Activated CD4-positive, alpha-beta memory T cell treated with anti-CD3 and anti-CD28 coated beads, Interleukin-2, amount 10 ng/mL, durations not matched to agents 7 days and 5 days (primary cell): ENCODE measurements around the gene SNF8. TPM values are rescaled to one million over a fixed set of nuclear protein-coding genes. Genes with fewer than 3 reads are reported as not detected.
"Not testable (repeated sequence)": the region's sequence is repeated elsewhere in the genome, so short reads cannot be mapped to it uniquely, and the experiment has no call there.

ENCODE experiments used
- CTCF ChIA-PET: fragments of 350-600 bp; sonication (Branson Sonifier 250); formaldehyde crosslinking; loops from one replicate; lab custom pipeline; 2021; ENCODE audit warnings: antibody characterized with exemption, inconsistent platforms; lab: Charles Lee
- POLR2A ChIA-PET: fragments of 350-600 bp; sonication (Branson Sonifier 250); formaldehyde crosslinking; loops from one replicate; lab custom pipeline; 2021; ENCODE audit warnings: antibody characterized with exemption; lab: Charles Lee
- DNase-seq: peaks from one replicate; pipeline ENCODE4 v3.0.0-alpha.2; 2020
- H3K27ac Mint-ChIP-seq: one replicate; pipeline ENCODE4 v1.8.0; 2021; ENCODE audit warnings: mild to moderate bottlenecking, mixed read lengths
- H3K27me3 Mint-ChIP-seq: one replicate; pipeline ENCODE4 v1.8.0; 2021; ENCODE audit warnings: mixed read lengths
- H3K36me3 Mint-ChIP-seq: one replicate; pipeline ENCODE4 v1.8.0; 2021; ENCODE audit warnings: low read depth, mixed read lengths
- H3K4me1 Mint-ChIP-seq: one replicate; pipeline ENCODE4 v1.8.0; 2021; ENCODE audit warnings: mixed read lengths
- H3K4me3 Mint-ChIP-seq: one replicate; pipeline ENCODE4 v1.8.0; 2021; ENCODE audit warnings: mild to moderate bottlenecking, mixed read lengths
- H3K9me3 Mint-ChIP-seq: one replicate; pipeline ENCODE4 v1.8.0; 2021; ENCODE audit warnings: mixed read lengths
- total RNA-seq, 2 experiments: library from RNA; stranded (reverse); gene quantifications; one replicate each; pipeline ENCODE4 v1.2.3, GENCODE V29; 2021

SNF8 gene
- total RNA-seq, 2 experiments from 2014 or later = 94.9 to 97.9 TPM

- H3K4me3 Mint-ChIP-seq = no peak overlapping the region
- H3K27me3 Mint-ChIP-seq = peaks cover 32% of the 10 kb centered on the region
- peaks cover 2% of the 10 kb centered on the region for H3K4me1 Mint-ChIP-seq
- H3K27ac Mint-ChIP-seq = no peak overlapping the region
- no peak for DNase-seq
- ChIA-PET POLR2A (interaction anchor here (1.5 kb wide), 1 partner anchor 17 kb away, joined by 8 read pairs; the partner anchor contains the start of gene SNF8), CTCF (no interaction called here)
- H3K36me3 Mint-ChIP-seq = no peaks in the 10 kb centered on the region
- no peaks in the 10 kb centered on the region for H3K9me3 Mint-ChIP-seq
These were observed 17.0 kb upstream of the SNF8 start for GRCh38 chr17:48961516-48962233.

- ChIA-PET CTCF (interaction anchor here (0.5 kb wide), 1 partner anchor 376 kb away, joined by 4 read pairs; no protein-coding TSS in a partner anchor), POLR2A (interaction anchor here (1.1 kb wide), 1 partner anchor 17 kb away, joined by 6 read pairs; the partner anchor contains the start of gene SNF8)
- Mint-ChIP-seq H3K4me3 (no peak overlapping the region), H3K27ac (no peak overlapping the region), H3K9me3 (no peaks in the 10 kb centered on the region), H3K27me3 (peaks cover 32% of the 10 kb centered on the region), H3K36me3 (no peaks in the 10 kb centered on the region), H3K4me1 (peaks cover 3% of the 10 kb centered on the region)
- no peak for DNase-seq
These were observed 16.3 kb upstream of the SNF8 start for GRCh38 chr17:48960834-48961515.

GRCh38 chr17:48954300-48954755 lies 9.7 kb upstream of the SNF8 start:
- ChIA-PET POLR2A (no interaction called here), CTCF (no interaction called here)
- Mint-ChIP-seq H3K27ac (no peak overlapping the region), H3K27me3 (peaks cover 12% of the 10 kb centered on the region), H3K4me1 (peaks cover 6% of the 10 kb centered on the region), H3K9me3 (no peaks in the 10 kb centered on the region), H3K36me3 (no peaks in the 10 kb centered on the region), H3K4me3 (no peak overlapping the region)
- DNase-seq = no peak

- Mint-ChIP-seq H3K36me3 (no peaks in the 10 kb centered on the region), H3K27ac (no peak overlapping the region), H3K9me3 (no peaks in the 10 kb centered on the region), H3K4me3 (no peak overlapping the region), H3K27me3 (peaks cover 7% of the 10 kb centered on the region), H3K4me1 (peaks cover 6% of the 10 kb centered on the region)
- CTCF ChIA-PET = interaction anchor here (1.0 to 1.4 kb wide), 2 partner anchors 69 to 79 kb away, joined by 3 read pairs; no protein-coding TSS in a partner anchor
- DNase-seq = no peak
- POLR2A ChIA-PET = interaction anchor here (1.0 kb wide), 1 partner anchor 9 kb away, joined by 3 read pairs; the partner anchor contains the start of gene SNF8
These were observed 8.3 kb upstream of the SNF8 start for GRCh38 chr17:48952904-48953303.

- H3K4me1 Mint-ChIP-seq = peaks cover 3% of the 10 kb centered on the region
- CTCF ChIA-PET = interaction anchor here (1.4 kb wide), 1 partner anchor 67 kb away, joined by 3 read pairs; no protein-coding TSS in a partner anchor
- POLR2A ChIA-PET = no interaction called here
- H3K27ac Mint-ChIP-seq = no peak overlapping the region
- H3K27me3 Mint-ChIP-seq = peaks cover 9% of the 10 kb centered on the region
- H3K36me3 Mint-ChIP-seq = no peaks in the 10 kb centered on the region
- no peak for DNase-seq
- H3K4me3 Mint-ChIP-seq = no peak overlapping the region
- H3K9me3 Mint-ChIP-seq = no peaks in the 10 kb centered on the region
These were observed 6.9 kb upstream of the SNF8 start for GRCh38 chr17:48951572-48951971.

- H3K4me3 Mint-ChIP-seq = peak overlapping the region; percentile 97
- peaks cover 23% of the 10 kb centered on the region for H3K4me1 Mint-ChIP-seq
- not testable (repeated sequence) for H3K9me3 Mint-ChIP-seq, H3K27me3 Mint-ChIP-seq, DNase-seq
- POLR2A ChIA-PET = interaction anchor here (0.7 to 2.8 kb wide), 20 partner anchors 9 to 763 kb away, joined by 3 to 57 read pairs (median 4); partner anchors contain the start of genes ATP5MC1, SLC35B1 and UBE2Z
- H3K36me3 Mint-ChIP-seq = peaks cover 12% of the 10 kb centered on the region
- CTCF ChIA-PET = interaction anchor here (1.0 to 1.6 kb wide), 4 partner anchors 61 to 279 kb away, joined by 3 to 6 read pairs (median 3); no protein-coding TSS in a partner anchor
- H3K27ac Mint-ChIP-seq = peak overlapping the region; percentile 95
These were observed 614 bp upstream of the SNF8 start for GRCh38 chr17:48945261-48945651.

GRCh38 chr17:48933035-48933434 lies 11.6 kb downstream of the SNF8 start:
- Mint-ChIP-seq H3K4me3 (no peak overlapping the region), H3K36me3 (peaks cover 78% of the 10 kb centered on the region), H3K27me3 (no peaks in the 10 kb centered on the region), H3K4me1 (peaks cover 5% of the 10 kb centered on the region), H3K27ac (no peak overlapping the region), H3K9me3 (no peaks in the 10 kb centered on the region)
- ChIA-PET CTCF (interaction anchor here (0.6 to 1.2 kb wide), 2 partner anchors 14 to 59 kb away, joined by 3 read pairs; no protein-coding TSS in a partner anchor), POLR2A (interaction anchor here (1.0 to 2.0 kb wide), 4 partner anchors 10 to 49 kb away, joined by 3 to 10 read pairs (median 4); partner anchors contain the start of genes ATP5MC1 and SNF8)
- no peak for DNase-seq

- H3K4me1 Mint-ChIP-seq = peaks cover 5% of the 10 kb centered on the region
- no peak overlapping the region for H3K27ac Mint-ChIP-seq
- H3K27me3 Mint-ChIP-seq = no peaks in the 10 kb centered on the region
- no peaks in the 10 kb centered on the region for H3K9me3 Mint-ChIP-seq
- CTCF ChIA-PET = interaction anchor here (1.1 to 2.1 kb wide), 2 partner anchors 38 to 46 kb away, joined by 3 to 5 read pairs; partner anchors contain the start of gene ATP5MC1
- H3K4me3 Mint-ChIP-seq = no peak overlapping the region
- POLR2A ChIA-PET = interaction anchor here (1.1 to 2.4 kb wide), 3 partner anchors 9 to 15 kb away, joined by 3 to 15 read pairs (median 5); partner anchors contain the start of gene SNF8
- no peak for DNase-seq
- peaks cover 79% of the 10 kb centered on the region for H3K36me3 Mint-ChIP-seq
These were observed 14.2 kb downstream of the SNF8 start for GRCh38 chr17:48930435-48930873.

- ChIA-PET CTCF (interaction anchor here (2.1 kb wide), 1 partner anchor 45 kb away, joined by 5 read pairs; no protein-coding TSS in a partner anchor), POLR2A (interaction anchor here (1.1 to 2.4 kb wide), 4 partner anchors 9 to 20 kb away, joined by 3 to 15 read pairs (median 3); partner anchors contain the start of gene SNF8)
- Mint-ChIP-seq H3K4me3 (no peak overlapping the region), H3K27me3 (no peaks in the 10 kb centered on the region), H3K27ac (no peak overlapping the region), H3K4me1 (peaks cover 5% of the 10 kb centered on the region), H3K36me3 (peaks cover 84% of the 10 kb centered on the region), H3K9me3 (no peaks in the 10 kb centered on the region)
- no peak for DNase-seq
These were observed 14.9 kb downstream of the SNF8 start for GRCh38 chr17:48929812-48930165.

GRCh38 chr17:48928876-48929811 lies 15.5 kb downstream of the SNF8 start:
- H3K27ac Mint-ChIP-seq = peak overlapping the region; percentile 32

GRCh38 chr17:48927978-48928745 lies 16.5 kb downstream of the SNF8 start:
- H3K36me3 Mint-ChIP-seq = peaks cover 76% of the 10 kb centered on the region
- CTCF ChIA-PET = no interaction called here
- POLR2A ChIA-PET = interaction anchor here (1.0 to 1.3 kb wide), 3 partner anchors 15 to 35 kb away, joined by 3 read pairs; partner anchors contain the start of gene ATP5MC1
- H3K4me3 Mint-ChIP-seq = no peak overlapping the region
- H3K27ac Mint-ChIP-seq = peak overlapping the region; percentile 45
- H3K27me3 Mint-ChIP-seq = no peaks in the 10 kb centered on the region
- DNase-seq = no peak
- peaks cover 5% of the 10 kb centered on the region for H3K4me1 Mint-ChIP-seq
- H3K9me3 Mint-ChIP-seq = no peaks in the 10 kb centered on the region

More at GRCh38 chr17:48928876-48929811, 15.5 kb downstream of the SNF8 start:
- no peak for DNase-seq
- CTCF ChIA-PET = interaction anchor here (2.1 kb wide), 1 partner anchor 45 kb away, joined by 5 read pairs; no protein-coding TSS in a partner anchor
- Mint-ChIP-seq H3K27me3 (no peaks in the 10 kb centered on the region), H3K9me3 (no peaks in the 10 kb centered on the region), H3K4me1 (peaks cover 5% of the 10 kb centered on the region), H3K4me3 (no peak overlapping the region), H3K36me3 (peaks cover 81% of the 10 kb centered on the region)
- POLR2A ChIA-PET = interaction anchor here (1.1 to 2.4 kb wide), 5 partner anchors 8 to 20 kb away, joined by 3 to 15 read pairs (median 3); partner anchors contain the start of gene SNF8
